PC-9 (cell line): ENCODE results near the gene TTC7B. TPM values are rescaled to one million over a fixed set of nuclear protein-coding genes. Genes with fewer than 3 reads are reported as not detected.
A peak's percentile ranks its signal among the peaks of the same experiment; 100 is the strongest.

ENCODE experiments used
- BruUV-seq: library from RNA; stranded (reverse); fragments of 400-500 nt; replicated peaks from 2 replicates; lab custom pipeline; 2021; lab: Mats Ljungman, UMichigan
- CTCF ChIA-PET: fragments of 300-600 bp; sonication (Branson Sonifier 250); formaldehyde crosslinking; loops from one replicate; lab custom pipeline; 2022; ENCODE audit warnings: antibody characterized with exemption; lab: Charles Lee
- POLR2A ChIA-PET: fragments of 300-600 bp; sonication (Branson Sonifier 250); formaldehyde crosslinking; loops from one replicate; lab custom pipeline; 2022; ENCODE audit warnings: antibody characterized with exemption; ENCODE audit not compliant: unreplicated experiment; lab: Charles Lee
- DNase-seq, 2 experiments: peaks; one replicate each; pipeline versions ENCODE4 v3.0.0 to v3.0.0-alpha.2; 2015 to 2022; ENCODE audit warnings: mixed read lengths in 1 of 2
- H2AFZ ChIP-seq: fragments of 200-600 bp; sonication (generic); 2 replicates; pipeline ENCODE4 v1.8.1; 2017; ENCODE audit warnings: antibody characterized with exemption
- H3F3A ChIP-seq: fragments of 200-600 bp; sonication (generic); 2 replicates; pipeline ENCODE4 v1.8.1; 2017; ENCODE audit warnings: antibody characterized with exemption, mild to moderate bottlenecking, low read depth; ENCODE audit not compliant: insufficient read depth
- H3K27ac ChIP-seq: fragments of 200-600 bp; sonication (generic); 2 replicates; pipeline ENCODE4 v1.6.1; 2016; ENCODE audit warnings: mixed run types
- H3K27me3 ChIP-seq: fragments of 200-600 bp; sonication (generic); 2 replicates; pipeline ENCODE4 v1.6.1; 2016; ENCODE audit warnings: low read depth, mixed run types; ENCODE audit not compliant: insufficient read depth
- H3K36me3 ChIP-seq: fragments of 200-600 bp; sonication (generic); 2 replicates; pipeline ENCODE4 v1.6.1; 2016; ENCODE audit warnings: low read depth, mixed run types
- H3K4me1 ChIP-seq: fragments of 200-600 bp; sonication (generic); replicated peaks from 2 replicates; pipeline ENCODE4 v1.6.1; 2016; ENCODE audit warnings: mixed run types; ENCODE audit not compliant: insufficient read depth
- H3K4me2 ChIP-seq: fragments of 200-600 bp; sonication (generic); 2 replicates; pipeline ENCODE4 v1.6.1; 2017; ENCODE audit warnings: mixed run types
- H3K4me3 ChIP-seq: fragments of 200-600 bp; sonication (generic); 2 replicates; pipeline ENCODE4 v1.6.1; 2016; ENCODE audit warnings: mixed run types
- H3K79me2 ChIP-seq: fragments of 200-600 bp; sonication (generic); 2 replicates; pipeline ENCODE4 v1.6.1; 2017; ENCODE audit warnings: low read depth, mixed run types
- H3K9me2 ChIP-seq: fragments of 200-600 bp; sonication (generic); 2 replicates; pipeline ENCODE4 v1.8.1; 2017; ENCODE audit warnings: mild to moderate bottlenecking; ENCODE audit not compliant: insufficient read depth
- H3K9me3 ChIP-seq: fragments of 200-600 bp; sonication (generic); 2 replicates; pipeline ENCODE4 v1.8.1; 2016; ENCODE audit warnings: low read depth; ENCODE audit not compliant: insufficient read depth
- H4K20me1 ChIP-seq: fragments of 200-600 bp; sonication (generic); 2 replicates; pipeline ENCODE4 v1.8.1; 2017; ENCODE audit not compliant: insufficient read depth
- CTCF ChIP-seq: fragments of 200-600 bp; sonication (generic); conservative IDR thresholded peaks from 2 replicates; pipeline ENCODE4 v1.6.1; 2017; ENCODE audit warnings: mixed run types, antibody characterized with exemption, mild to moderate bottlenecking, moderate library complexity
- EZH2 ChIP-seq: fragments of 200-600 bp; sonication (generic); IDR thresholded peaks from 2 replicates; pipeline ENCODE4 v1.8.0; 2017; ENCODE audit warnings: antibody characterized with exemption, low read depth
- intact Hi-C: fragments of 100-400 bp; cut with micrococcal nuclease; formaldehyde crosslinking; loops from one replicate; pipeline ENCODE4 v1.10.0; 2022; ENCODE audit not compliant: unreplicated experiment
- total RNA-seq: library from RNA; stranded (reverse); gene quantifications from 2 replicates; pipeline ENCODE4 v1.2.3, GENCODE V29; 2021

The TTC7B gene
- total RNA-seq, 1 experiment from 2014 or later: 6.8 TPM

GRCh38 chr14:90599339-90599738 is 216.9 kb downstream of the TTC7B start:
- Histone ChIP-seq H3K36me3 (no peaks in the 10 kb centered on the region), H3K27me3 (no peaks in the 10 kb centered on the region), H3F3A (no peaks in the 10 kb centered on the region), H4K20me1 (no peaks in the 10 kb centered on the region), H3K4me1 (peaks cover 8% of the 10 kb centered on the region), H3K4me3 (no peak overlapping the region), H3K9me3 (no peaks in the 10 kb centered on the region), H3K79me2 (no peaks in the 10 kb centered on the region), H3K4me2 (peak overlapping the region; percentile 43), H2AFZ (peak overlapping the region; percentile 62; the same call in 1 of the 2 replicates), H3K27ac (peak overlapping the region; percentile 57), H3K9me2 (no peaks in the 10 kb centered on the region)
- intact Hi-C loops: no loop called here
- no peak for TF ChIP-seq EZH2
- TF ChIP-seq CTCF: no peak
- ChIA-PET POLR2A (no interaction called here), CTCF (no interaction called here)
- DNase-seq: peak in 1 of 2 experiments; percentile 2
- no TSS peak for BruUV-seq

DNA sequence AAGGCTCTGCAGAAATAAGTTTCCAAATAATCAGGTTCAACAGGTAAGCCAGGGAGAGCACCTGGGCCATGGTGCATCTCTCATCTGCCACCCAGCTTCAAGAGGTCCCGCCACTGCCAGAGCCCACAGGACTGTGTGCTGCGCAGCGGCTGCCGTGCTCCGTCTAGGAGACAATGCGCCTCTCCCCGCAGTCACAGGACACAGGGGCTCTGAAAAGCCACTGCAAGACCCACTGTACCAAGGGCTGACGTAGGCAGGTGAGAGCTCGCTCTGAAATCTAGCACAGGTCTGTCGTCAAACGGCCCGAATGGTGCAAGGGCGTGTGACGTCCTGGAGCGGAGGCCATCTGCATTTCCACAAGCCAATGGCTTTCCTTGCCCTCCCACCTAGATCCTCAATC is 218.3 kb downstream of the TTC7B start:
- H2AFZ ChIP-seq: no peak overlapping the region
- ChIA-PET POLR2A (no interaction called here), CTCF (no interaction called here)
- H3K79me2 ChIP-seq: no peaks in the 10 kb centered on the region
- H3K27me3 ChIP-seq: no peaks in the 10 kb centered on the region
- no peaks in the 10 kb centered on the region for H3K9me3 ChIP-seq
- no peaks in the 10 kb centered on the region for H3K9me2 ChIP-seq
- no peak for DNase-seq
- no TSS peak for BruUV-seq
- intact Hi-C loops: no loop called here
- TF ChIP-seq CTCF (no peak), EZH2 (no peak)
- no peaks in the 10 kb centered on the region for H3K36me3 ChIP-seq
- no peaks in the 10 kb centered on the region for H4K20me1 ChIP-seq
- no peak overlapping the region for H3K4me2 ChIP-seq
- H3K4me1 ChIP-seq: peaks cover 8% of the 10 kb centered on the region
- no peak overlapping the region for H3K27ac ChIP-seq
- no peak overlapping the region for H3K4me3 ChIP-seq
- no peaks in the 10 kb centered on the region for H3F3A ChIP-seq

GRCh38 chr14:90596733-90597132 is 219.5 kb downstream of the TTC7B start:
- Histone ChIP-seq H3K9me2 (no peaks in the 10 kb centered on the region), H3K36me3 (no peaks in the 10 kb centered on the region), H3K27ac (no peak overlapping the region), H3K9me3 (no peaks in the 10 kb centered on the region), H3K4me2 (no peak overlapping the region), H3K79me2 (no peaks in the 10 kb centered on the region), H3K27me3 (no peaks in the 10 kb centered on the region), H3K4me3 (no peak overlapping the region), H3F3A (no peaks in the 10 kb centered on the region), H4K20me1 (no peaks in the 10 kb centered on the region), H2AFZ (no peak overlapping the region), H3K4me1 (peaks cover 8% of the 10 kb centered on the region)
- BruUV-seq: no TSS peak
- ChIA-PET CTCF (no interaction called here), POLR2A (no interaction called here)
- TF ChIP-seq CTCF: no peak
- no peak for TF ChIP-seq EZH2
- no peak for DNase-seq
- intact Hi-C loops: no loop called here
